ENCODE results near the gene GPR89B.
"Not testable (repeated sequence)": the region's sequence is repeated elsewhere in the genome, so short reads cannot be mapped to it uniquely, and the experiment has no call there.

DNA sequence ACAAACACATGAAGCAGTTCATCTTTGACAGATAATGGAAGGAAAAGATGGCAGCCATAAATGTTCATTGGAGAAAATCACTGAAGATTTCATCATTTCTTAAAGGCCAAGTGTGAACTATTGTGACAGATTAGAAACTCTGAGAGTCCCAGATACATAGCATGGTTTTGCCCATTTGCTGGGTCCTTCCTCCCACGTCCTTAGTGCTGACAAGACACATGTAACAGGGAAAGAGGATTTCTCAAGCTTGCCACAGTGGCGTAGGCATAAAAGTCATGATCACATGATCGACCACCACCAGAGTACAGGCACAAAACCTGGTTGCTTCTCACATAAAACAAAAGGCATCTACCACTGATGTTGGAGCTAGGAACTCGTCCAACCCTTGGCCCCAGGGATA is 98.8 kb downstream of the GPR89B start:
- TF ChIP-seq, protein P1, sequence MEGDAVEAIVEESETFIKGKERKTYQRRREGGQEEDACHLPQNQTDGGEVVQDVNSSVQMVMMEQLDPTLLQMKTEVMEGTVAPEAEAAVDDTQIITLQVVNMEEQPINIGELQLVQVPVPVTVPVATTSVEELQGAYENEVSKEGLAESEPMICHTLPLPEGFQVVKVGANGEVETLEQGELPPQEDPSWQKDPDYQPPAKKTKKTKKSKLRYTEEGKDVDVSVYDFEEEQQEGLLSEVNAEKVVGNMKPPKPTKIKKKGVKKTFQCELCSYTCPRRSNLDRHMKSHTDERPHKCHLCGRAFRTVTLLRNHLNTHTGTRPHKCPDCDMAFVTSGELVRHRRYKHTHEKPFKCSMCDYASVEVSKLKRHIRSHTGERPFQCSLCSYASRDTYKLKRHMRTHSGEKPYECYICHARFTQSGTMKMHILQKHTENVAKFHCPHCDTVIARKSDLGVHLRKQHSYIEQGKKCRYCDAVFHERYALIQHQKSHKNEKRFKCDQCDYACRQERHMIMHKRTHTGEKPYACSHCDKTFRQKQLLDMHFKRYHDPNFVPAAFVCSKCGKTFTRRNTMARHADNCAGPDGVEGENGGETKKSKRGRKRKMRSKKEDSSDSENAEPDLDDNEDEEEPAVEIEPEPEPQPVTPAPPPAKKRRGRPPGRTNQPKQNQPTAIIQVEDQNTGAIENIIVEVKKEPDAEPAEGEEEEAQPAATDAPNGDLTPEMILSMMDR (IDR thresholded peaks at IDR 0.05; ENCODE audit: low read length): not testable (repeated sequence)
- not testable (repeated sequence) for TF ChIP-seq EZH2 (IDR thresholded peaks at IDR 0.05; ENCODE audit: borderline replicate concordance, low read length)
